ENCODE results near the gene CCNY.

The CCNY gene

GRCh38 chr10:35568483-35569015 lies 232.2 kb downstream of the CCNY start:
- no peak for DNase-seq

- DNase-seq = no peak
Observed at GRCh38 chr10:35569111-35569707, 232.9 kb downstream of the CCNY start.

- no peak for DNase-seq
Observed at GRCh38 chr10:35569836-35570235, 233.5 kb downstream of the CCNY start.

GRCh38 chr10:35570397-35570796 lies 234.1 kb downstream of the CCNY start:
- no peak for DNase-seq

- no peak for DNase-seq
Observed at GRCh38 chr10:35572583-35572982, 236.3 kb downstream of the CCNY start.

- no peak for DNase-seq
Observed at GRCh38 chr10:35573796-35574195, 237.5 kb downstream of the CCNY start.

GRCh38 chr10:35574924-35575352 lies 238.6 kb downstream of the CCNY start:
- DNase-seq = no peak

- no peak for DNase-seq
Observed at GRCh38 chr10:35575640-35576039, 239.3 kb downstream of the CCNY start.

GRCh38 chr10:35576730-35577129 lies 240.4 kb downstream of the CCNY start:
- DNase-seq = no peak

GRCh38 chr10:35577926-35578617 lies 241.8 kb downstream of the CCNY start:
- DNase-seq = no peak

- no peak for DNase-seq
Observed at GRCh38 chr10:35578618-35578956, 242.3 kb downstream of the CCNY start.

GRCh38 chr10:35579116-35579515 lies 242.8 kb downstream of the CCNY start:
- DNase-seq = no peak

GRCh38 chr10:35579726-35580422 lies 243.6 kb downstream of the CCNY start:
- peak; percentile 4 for DNase-seq

GRCh38 chr10:35580423-35580770 lies 244.1 kb downstream of the CCNY start:
- no peak for DNase-seq

- no peak for DNase-seq
Observed at GRCh38 chr10:35581655-35582054, 245.3 kb downstream of the CCNY start.

- DNase-seq = no peak
Observed at GRCh38 chr10:35584946-35585345, 248.6 kb downstream of the CCNY start.

GRCh38 chr10:35585356-35585755 lies 249.0 kb downstream of the CCNY start:
- DNase-seq = no peak

- peak; percentile 2 for DNase-seq
Observed at GRCh38 chr10:35585903-35586535, 249.7 kb downstream of the CCNY start.

GRCh38 chr10:35588836-35589235 lies 252.5 kb downstream of the CCNY start:
- DNase-seq = no peak

- DNase-seq = no peak
Observed at GRCh38 chr10:35592441-35592840, 256.1 kb downstream of the CCNY start.

- DNase-seq = peak; percentile 42
Observed at GRCh38 chr10:35594115-35595079, 258.1 kb downstream of the CCNY start.

GRCh38 chr10:35595106-35595505 lies 258.8 kb downstream of the CCNY start:
- DNase-seq = no peak

Data from NCI-H146 (cell line).